NCI-H69 (cell line): ENCODE measurements around the gene UBXN6.

ENCODE experiments used
- DNase-seq: peaks from one replicate; lab custom pipeline; 2025; lab: John Stamatoyannopoulos, UW

UBXN6 gene

GRCh38 chr19:4403005-4403761 is 54.4 kb downstream of the UBXN6 start:
- DNase-seq = peak; percentile 34

GRCh38 chr19:4402171-4403004 is 55.2 kb downstream of the UBXN6 start, which contains the start of gene CHAF1A:
Gene CHAF1A, plus strand, starts transcription at chr19:4402640. Its CDS starts 123 bp downstream, at chr19:4402763.
- DNase-seq = peak; percentile 100

DNA sequence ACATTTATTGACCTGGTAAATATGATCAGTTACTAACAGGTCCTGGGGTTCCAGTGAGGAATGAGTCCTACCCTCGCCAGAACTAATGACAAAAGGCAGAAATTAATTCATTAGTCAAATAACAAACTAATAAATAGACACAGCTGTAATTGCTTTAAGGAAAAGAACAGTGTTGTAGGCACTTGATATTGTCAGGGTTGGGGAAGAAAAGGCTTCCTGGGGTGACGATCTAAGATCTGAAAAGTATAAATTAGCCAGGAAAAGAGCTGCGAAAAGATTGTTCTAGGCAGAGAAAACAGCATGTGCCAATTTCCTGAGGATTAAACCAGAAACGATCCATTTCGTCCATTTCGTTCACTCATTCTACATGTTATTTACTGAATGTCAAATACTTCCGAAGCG is 55.8 kb downstream of the UBXN6 start:
- DNase-seq = peak; percentile 35

GRCh38 chr19:4400135-4400936 is 57.3 kb downstream of the UBXN6 start, which contains the start of gene SH3GL1:
Gene SH3GL1, minus strand, starts transcription at chr19:4400547. Its CDS starts 179 bp downstream, at chr19:4400368.
- DNase-seq = peak; percentile 95

- peak; percentile 67 for DNase-seq
Measured at GRCh38 chr19:4399812-4400134, 57.8 kb downstream of the UBXN6 start.

GRCh38 chr19:4396949-4397783 is 60.4 kb downstream of the UBXN6 start:
- no peak for DNase-seq
